ENCODE results near the gene HES4. TPM values are rescaled to one million over a fixed set of nuclear protein-coding genes. Genes with fewer than 3 reads are reported as not detected.

Gene HES4
- total and polyA plus RNA-seq, 7 donors = 2.3 to 21.8 (median 12.3) TPM

DNA sequence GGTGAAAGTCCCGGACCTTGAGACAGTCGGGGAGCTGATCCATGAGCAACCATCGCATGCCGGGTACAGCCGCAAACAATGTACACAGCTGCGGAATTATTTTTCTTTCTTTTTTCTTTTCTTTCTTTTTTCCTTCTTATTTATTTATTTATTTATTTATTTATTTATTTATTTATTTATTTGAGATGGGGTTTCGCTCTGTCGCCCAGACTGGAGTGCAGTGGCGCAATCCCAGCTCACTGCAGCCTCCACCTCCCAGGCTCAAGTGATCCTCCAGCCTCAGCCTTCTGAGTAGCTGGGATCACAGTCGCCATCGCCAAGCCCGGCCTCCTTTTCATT lies 15.5 kb downstream of the HES4 start:
- no peak for TF ChIP-seq CTCF (IDR thresholded peaks at IDR 0.05)
- intact Hi-C loops (cut with DNase I) = loop anchor here (1.0 to 5.0 kb wide), 4 partner anchors 14 to 308 kb away; no protein-coding TSS in a partner anchor
- H3K27me3 ChIP-seq (ENCODE audit: insufficient read depth in 3 of 3, low read length in 2 of 3) = no peaks in the 10 kb centered on the region
- no peak overlapping the region for H3K27ac ChIP-seq
- ATAC-seq (no peak), DNase-seq (no peak)
- WGBS, 3 donors = 59 to 64% (median 59%) methylated on average over 12 of the region's 12 CpGs
- H3K36me3 ChIP-seq (ENCODE audit: insufficient read depth in 1 of 2, low read depth in 1 of 2) = no peaks in the 10 kb centered on the region
- H3K9me3 ChIP-seq = no peaks in the 10 kb centered on the region
- peak overlapping the region; percentile 49 for H3K4me3 ChIP-seq
- H3K4me1 ChIP-seq = peaks cover 27% of the 10 kb centered on the region

DNA sequence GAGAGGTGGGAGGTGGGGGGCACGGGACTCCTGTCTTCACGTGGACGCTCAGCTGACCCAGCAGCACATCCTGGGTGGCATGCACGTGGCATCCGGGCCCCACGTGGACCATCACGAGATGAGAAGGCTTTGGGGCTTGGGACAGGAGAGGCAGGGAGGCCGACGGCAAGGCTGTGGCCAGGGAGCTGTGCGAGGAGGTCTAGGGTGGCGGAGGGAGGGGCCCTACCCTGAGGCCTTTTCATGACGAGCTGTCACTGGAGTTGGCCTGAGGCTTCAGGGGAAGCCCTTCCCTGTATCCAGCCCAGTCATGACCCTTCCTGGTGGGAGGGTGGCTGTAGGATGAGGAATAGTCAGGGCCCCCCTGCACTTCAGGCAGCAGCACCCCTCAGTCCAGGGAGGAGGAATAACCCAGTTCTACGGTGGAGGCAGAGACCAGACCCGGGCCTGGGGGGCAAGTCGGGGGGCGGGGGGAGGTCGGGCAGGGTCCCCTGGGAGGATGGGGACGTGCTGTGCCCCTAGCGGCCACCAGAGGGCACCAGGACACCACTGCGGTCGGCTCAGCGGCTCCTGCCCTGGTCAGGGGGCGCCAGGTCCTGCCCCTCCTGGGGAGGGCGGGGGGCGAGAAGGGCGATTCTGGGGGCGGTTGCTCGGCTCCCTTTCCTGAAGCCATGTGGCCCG lies 16.0 kb downstream of the HES4 start:
- WGBS, 3 donors = 18 to 24% (median 23%) methylated on average over 23 to 29 of the region's 29 CpGs
- no peak overlapping the region for H3K27ac ChIP-seq
- peak; percentile 93 for TF ChIP-seq CTCF (IDR thresholded peaks at IDR 0.05)
- ATAC-seq = no peak
- peak; percentile 55 to 81 for DNase-seq
- intact Hi-C loops (cut with DNase I) = loop anchor here (1.0 to 5.0 kb wide), 4 partner anchors 15 to 308 kb away; no protein-coding TSS in a partner anchor
- H3K9me3 ChIP-seq = no peaks in the 10 kb centered on the region
- peak overlapping the region; percentile 49 for H3K4me3 ChIP-seq
- peaks cover 32% of the 10 kb centered on the region for H3K4me1 ChIP-seq
- no peaks in the 10 kb centered on the region for H3K27me3 ChIP-seq (ENCODE audit: insufficient read depth in 3 of 3, low read length in 2 of 3)
- no peaks in the 10 kb centered on the region for H3K36me3 ChIP-seq (ENCODE audit: insufficient read depth in 1 of 2, low read depth in 1 of 2)

DNA sequence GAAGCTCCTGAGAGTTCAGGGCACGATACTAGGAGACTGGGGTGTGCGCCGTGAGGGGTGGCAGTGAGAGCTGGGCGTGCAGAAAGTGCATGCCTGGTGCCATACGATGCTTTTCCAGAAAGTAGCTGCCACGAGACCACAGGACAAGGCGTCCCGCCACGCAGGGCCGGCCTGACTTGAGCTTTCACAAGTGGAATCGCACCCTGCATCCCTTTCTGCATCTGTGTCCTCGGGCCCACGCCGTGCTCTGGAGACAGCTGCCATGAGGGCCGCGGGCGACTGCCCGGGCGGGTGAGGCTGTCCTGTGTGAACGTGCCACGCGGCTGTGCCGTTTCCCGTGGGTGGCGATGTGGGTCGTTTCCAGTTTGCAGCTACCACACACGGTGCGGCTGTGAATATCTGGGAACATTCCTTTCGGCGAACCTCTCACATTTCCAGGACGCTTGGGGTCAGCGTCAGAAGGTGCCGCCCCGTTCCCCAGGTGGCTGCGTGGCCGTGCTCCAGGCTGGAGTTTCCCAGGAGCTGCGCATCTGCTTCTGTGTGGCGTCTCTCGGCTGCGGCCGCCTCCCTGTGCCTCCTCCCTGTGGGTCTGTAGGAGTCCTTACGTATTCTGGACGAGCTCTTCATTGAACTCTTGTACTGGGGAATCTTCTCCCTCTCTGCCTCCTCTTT lies 17.0 kb downstream of the HES4 start:
- H3K9me3 ChIP-seq = no peaks in the 10 kb centered on the region
- DNase-seq = peak; percentile 30 to 60
- peak in 1 of 4 donors; percentile 7 for ATAC-seq
- WGBS, 3 donors = 33 to 48% (median 37%) methylated on average over 36 to 43 of the region's 43 CpGs
- peak overlapping the region; percentile 93 for H3K27ac ChIP-seq
- no peaks in the 10 kb centered on the region for H3K27me3 ChIP-seq (ENCODE audit: insufficient read depth in 3 of 3, low read length in 2 of 3)
- intact Hi-C loops (cut with DNase I) = loop anchor here in 1 of 2 donors (5.0 kb wide), 1 partner anchor 309 kb away; no protein-coding TSS in a partner anchor
- TF ChIP-seq CTCF (IDR thresholded peaks at IDR 0.05) = no peak
- H3K4me3 ChIP-seq = peak overlapping the region; percentile 53
- peaks cover 40% of the 10 kb centered on the region for H3K4me1 ChIP-seq
- no peaks in the 10 kb centered on the region for H3K36me3 ChIP-seq (ENCODE audit: insufficient read depth in 1 of 2, low read depth in 1 of 2)

- DNase-seq = peak; percentile 83 to 97
- Histone ChIP-seq H3K36me3 (ENCODE audit: insufficient read depth in 1 of 2, low read depth in 1 of 2) (no peaks in the 10 kb centered on the region), H3K27me3 (ENCODE audit: insufficient read depth in 3 of 3, low read length in 2 of 3) (no peaks in the 10 kb centered on the region), H3K9me3 (no peaks in the 10 kb centered on the region), H3K4me1 (peaks cover 40% of the 10 kb centered on the region), H3K27ac (peak within 1 kb of the TSS; percentile 93), H3K4me3 (peak within 1 kb of the TSS; percentile 53)
- intact Hi-C loops (cut with DNase I) = loop anchor here in 1 of 2 donors (5.0 kb wide), 1 partner anchor 310 kb away; no protein-coding TSS in a partner anchor
- TF ChIP-seq CTCF (IDR thresholded peaks at IDR 0.05) = no peak
- WGBS, 3 donors = 20 to 29% (median 28%) methylated on average over 18 to 28 of the region's 28 CpGs
- ATAC-seq = peak; percentile 60 to 70 (median 69)
These were observed 17.8 kb downstream of the HES4 start, which contains the start of gene PERM1 for GRCh38 chr1:981955-982558. Gene PERM1, minus strand, starts transcription at chr1:982093. Its CDS starts 1,064 bp downstream, at chr1:981029.

Data from psoas muscle (tissue), 8 donors.